ENCODE measurements around the gene PRR16.

DNA sequence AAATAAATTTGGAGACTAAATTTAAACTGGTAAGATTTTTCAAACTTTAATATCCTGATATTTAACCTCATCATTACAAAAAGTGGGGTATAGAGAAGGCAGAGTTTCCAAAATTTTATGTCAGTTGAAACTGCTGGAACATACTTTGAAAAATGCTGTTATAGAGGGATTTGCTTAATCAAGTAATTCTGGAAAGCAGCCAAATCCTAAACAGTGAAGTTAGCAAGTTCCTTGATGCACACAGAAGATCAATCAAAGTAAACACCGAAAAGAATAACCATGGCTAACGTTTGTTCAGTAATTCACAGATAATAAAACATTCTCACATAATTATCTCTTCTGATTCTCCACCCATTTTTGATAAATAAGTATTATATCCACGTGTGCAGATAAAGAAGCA is 8.1 kb upstream of the PRR16 start:
- TF ChIP-seq SP1 (IDR thresholded peaks at IDR 0.05): no peak
- no peak for TF ChIP-seq SP1 (CRISPR knock-in tag; IDR thresholded peaks at IDR 0.05)
- no peak for TF ChIP-seq RFX3 (CRISPR knock-in tag; IDR thresholded peaks at IDR 0.05)
- TF ChIP-seq ZBTB42 (CRISPR knock-in tag; IDR thresholded peaks at IDR 0.05): no peak
- TF ChIP-seq, protein P1, sequence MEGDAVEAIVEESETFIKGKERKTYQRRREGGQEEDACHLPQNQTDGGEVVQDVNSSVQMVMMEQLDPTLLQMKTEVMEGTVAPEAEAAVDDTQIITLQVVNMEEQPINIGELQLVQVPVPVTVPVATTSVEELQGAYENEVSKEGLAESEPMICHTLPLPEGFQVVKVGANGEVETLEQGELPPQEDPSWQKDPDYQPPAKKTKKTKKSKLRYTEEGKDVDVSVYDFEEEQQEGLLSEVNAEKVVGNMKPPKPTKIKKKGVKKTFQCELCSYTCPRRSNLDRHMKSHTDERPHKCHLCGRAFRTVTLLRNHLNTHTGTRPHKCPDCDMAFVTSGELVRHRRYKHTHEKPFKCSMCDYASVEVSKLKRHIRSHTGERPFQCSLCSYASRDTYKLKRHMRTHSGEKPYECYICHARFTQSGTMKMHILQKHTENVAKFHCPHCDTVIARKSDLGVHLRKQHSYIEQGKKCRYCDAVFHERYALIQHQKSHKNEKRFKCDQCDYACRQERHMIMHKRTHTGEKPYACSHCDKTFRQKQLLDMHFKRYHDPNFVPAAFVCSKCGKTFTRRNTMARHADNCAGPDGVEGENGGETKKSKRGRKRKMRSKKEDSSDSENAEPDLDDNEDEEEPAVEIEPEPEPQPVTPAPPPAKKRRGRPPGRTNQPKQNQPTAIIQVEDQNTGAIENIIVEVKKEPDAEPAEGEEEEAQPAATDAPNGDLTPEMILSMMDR (CRISPR knock-in tag; IDR thresholded peaks at IDR 0.05): no peak
- no peak for TF ChIP-seq TRAFD1 (CRISPR knock-in tag; IDR thresholded peaks at IDR 0.05; ENCODE audit: borderline replicate concordance)
- TF ChIP-seq ZNF33A (CRISPR knock-in tag; IDR thresholded peaks at IDR 0.05; ENCODE audit: borderline replicate concordance): no peak
- no peak for TF ChIP-seq POLR2A (IDR thresholded peaks at IDR 0.05; ENCODE audit: insufficient read depth in 1 of 2, low read depth in 2 of 2, low read length in 2 of 2)
- TF ChIP-seq ZC3H13 (CRISPR knock-in tag; IDR thresholded peaks at IDR 0.05): no peak
